ENCODE data around the gene SLC6A13. TPM values are rescaled to one million over a fixed set of nuclear protein-coding genes. Genes with fewer than 3 reads are reported as not detected.
"Not testable (repeated sequence)": the region's sequence is repeated elsewhere in the genome, so short reads cannot be mapped to it uniquely, and the experiment has no call there.

SLC6A13 gene
- total RNA-seq, 1 donor from 2014 or later: 2.6 TPM

GRCh38 chr12:220946-221550 is 41.6 kb downstream of the SLC6A13 start:
- H3K27me3 ChIP-seq (ENCODE audit: control insufficient read depth in 3 of 3, insufficient read depth in 3 of 3, low read length in 3 of 3): peaks cover 3 to 9% (median 3%) of the 10 kb centered on the region in 3 donors
- H3K27ac ChIP-seq (ENCODE audit: low read depth, low read length): no peak overlapping the region
- no peaks in the 10 kb centered on the region for H3K9me3 ChIP-seq (ENCODE audit: control insufficient read depth in 3 of 3, low read length in 3 of 3)
- no peak overlapping the region for H3K4me3 ChIP-seq (ENCODE audit: low read length in 3 of 3)
- peaks cover 0 to 2% (median 0%) of the 10 kb centered on the region in 3 donors for H3K4me1 ChIP-seq (ENCODE audit: control insufficient read depth in 3 of 3, insufficient read depth in 3 of 3, low read length in 3 of 3)
- no peaks in the 10 kb centered on the region for H3K36me3 ChIP-seq (ENCODE audit: control insufficient read depth in 3 of 3, insufficient read depth in 3 of 3, low read length in 3 of 3)
- H3K9ac ChIP-seq (ENCODE audit: low read depth in 1 of 3, low read length in 3 of 3): no peak overlapping the region

DNA sequence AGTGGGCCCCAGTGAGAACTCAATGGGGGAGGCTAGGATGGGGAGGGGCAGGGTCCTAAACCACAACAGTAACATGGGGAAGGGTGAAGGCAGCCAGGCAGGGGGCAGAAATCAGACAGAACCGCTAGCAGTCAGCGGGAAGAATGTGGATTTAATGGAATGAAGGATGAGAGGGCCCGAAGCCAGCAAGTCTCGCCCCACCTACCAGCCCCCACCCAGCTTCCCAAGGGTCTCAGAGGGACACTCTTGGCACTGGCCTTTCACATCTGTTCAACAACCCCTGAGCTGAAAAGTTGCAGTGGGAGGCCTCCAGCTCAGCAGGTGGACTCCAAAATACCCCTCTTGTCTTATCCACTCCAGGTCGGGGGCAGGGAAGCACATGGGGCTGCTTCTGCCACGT is 42.1 kb downstream of the SLC6A13 start:
- peaks cover 0 to 2% (median 0%) of the 10 kb centered on the region in 3 donors for H3K4me1 ChIP-seq (ENCODE audit: control insufficient read depth in 3 of 3, insufficient read depth in 3 of 3, low read length in 3 of 3)
- no peaks in the 10 kb centered on the region for H3K36me3 ChIP-seq (ENCODE audit: control insufficient read depth in 3 of 3, insufficient read depth in 3 of 3, low read length in 3 of 3)
- H3K9ac ChIP-seq (ENCODE audit: low read depth in 1 of 3, low read length in 3 of 3): no peak overlapping the region
- no peak overlapping the region for H3K27ac ChIP-seq (ENCODE audit: low read depth, low read length)
- H3K9me3 ChIP-seq (ENCODE audit: control insufficient read depth in 3 of 3, low read length in 3 of 3): no peaks in the 10 kb centered on the region
- H3K4me3 ChIP-seq (ENCODE audit: low read length in 3 of 3): no peak overlapping the region
- H3K27me3 ChIP-seq (ENCODE audit: control insufficient read depth in 3 of 3, insufficient read depth in 3 of 3, low read length in 3 of 3): peaks cover 3 to 9% (median 3%) of the 10 kb centered on the region in 3 donors

DNA sequence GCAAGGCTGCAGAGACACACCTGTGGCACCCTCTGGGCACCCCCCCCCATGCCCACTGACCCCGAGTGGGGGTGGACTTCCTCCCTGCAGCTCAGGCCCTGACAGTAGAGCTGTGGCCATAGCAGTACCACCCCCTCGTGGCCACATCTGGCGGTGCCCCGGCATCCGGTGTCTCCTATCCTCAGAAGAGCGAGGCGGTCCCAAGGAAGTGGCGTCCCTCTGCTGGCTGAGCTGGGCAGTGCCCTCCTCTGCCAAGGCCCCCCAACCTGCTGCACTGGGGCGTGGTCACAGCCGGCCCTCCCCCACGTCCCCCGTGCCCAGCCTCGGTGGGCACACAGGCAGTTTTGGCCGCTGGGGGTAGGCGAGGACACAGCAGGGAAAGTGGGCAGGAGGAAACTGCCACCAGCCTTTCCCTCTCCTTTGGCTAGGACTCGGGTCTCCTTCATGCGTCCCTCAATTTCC is 42.7 kb downstream of the SLC6A13 start:
- H3K9me3 ChIP-seq (ENCODE audit: control insufficient read depth in 3 of 3, low read length in 3 of 3): no peaks in the 10 kb centered on the region
- no peak overlapping the region for H3K9ac ChIP-seq (ENCODE audit: low read depth in 1 of 3, low read length in 3 of 3)
- H3K4me3 ChIP-seq (ENCODE audit: low read length in 3 of 3): no peak overlapping the region
- no peak overlapping the region for H3K27ac ChIP-seq (ENCODE audit: low read depth, low read length)
- peaks cover 0 to 2% (median 0%) of the 10 kb centered on the region in 3 donors for H3K4me1 ChIP-seq (ENCODE audit: control insufficient read depth in 3 of 3, insufficient read depth in 3 of 3, low read length in 3 of 3)
- H3K36me3 ChIP-seq (ENCODE audit: control insufficient read depth in 3 of 3, insufficient read depth in 3 of 3, low read length in 3 of 3): no peaks in the 10 kb centered on the region
- H3K27me3 ChIP-seq (ENCODE audit: control insufficient read depth in 3 of 3, insufficient read depth in 3 of 3, low read length in 3 of 3): peaks cover 3 to 9% (median 3%) of the 10 kb centered on the region in 3 donors

DNA sequence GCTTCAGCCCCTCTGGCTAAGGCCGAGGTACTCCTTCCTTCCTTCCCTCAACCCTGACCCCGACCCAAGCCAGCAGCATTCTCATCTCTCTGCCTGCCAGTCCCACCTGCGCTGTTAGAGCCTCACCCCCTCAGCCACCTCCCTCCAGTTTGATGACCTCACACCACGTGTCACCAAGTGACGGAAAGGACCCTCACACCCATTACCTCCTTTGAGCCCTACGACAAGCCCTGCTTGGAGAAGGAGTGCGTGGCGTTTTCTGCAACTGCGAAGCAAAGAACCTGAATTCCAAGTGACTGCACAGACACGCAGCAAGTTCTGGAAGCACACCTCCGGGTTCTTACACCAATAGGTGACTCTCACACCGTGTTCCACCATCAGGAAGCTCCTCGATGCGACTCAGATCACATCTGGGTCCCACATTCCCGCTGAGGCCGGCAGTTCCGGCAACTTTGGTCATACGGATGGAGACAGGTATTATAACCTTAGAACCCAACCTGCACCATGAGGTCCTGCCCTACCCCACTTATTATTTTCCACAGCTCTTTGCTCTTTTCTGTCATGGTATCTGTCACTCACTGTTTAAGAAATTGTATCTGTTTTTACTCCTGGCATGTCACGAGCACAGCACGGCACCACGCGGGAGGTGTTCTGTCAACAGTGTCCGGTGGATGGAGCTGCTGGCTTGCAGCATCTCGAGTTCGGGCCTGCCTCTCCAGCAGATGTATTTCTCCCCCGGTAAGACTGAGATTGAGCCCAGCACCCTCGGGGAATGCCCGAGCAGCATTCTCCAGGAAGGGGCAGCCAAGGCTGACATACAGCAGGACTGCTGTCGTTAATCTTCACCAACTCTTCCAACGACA is 43.7 kb downstream of the SLC6A13 start:
- no peaks in the 10 kb centered on the region for H3K36me3 ChIP-seq (ENCODE audit: control insufficient read depth in 3 of 3, insufficient read depth in 3 of 3, low read length in 3 of 3)
- H3K4me3 ChIP-seq (ENCODE audit: low read length in 3 of 3): no peak overlapping the region
- peaks cover 0 to 2% (median 2%) of the 10 kb centered on the region in 3 donors for H3K4me1 ChIP-seq (ENCODE audit: control insufficient read depth in 3 of 3, insufficient read depth in 3 of 3, low read length in 3 of 3)
- H3K9ac ChIP-seq (ENCODE audit: low read depth in 1 of 3, low read length in 3 of 3): no peak overlapping the region
- H3K27ac ChIP-seq (ENCODE audit: low read depth, low read length): no peak overlapping the region
- no peaks in the 10 kb centered on the region for H3K9me3 ChIP-seq (ENCODE audit: control insufficient read depth in 3 of 3, low read length in 3 of 3)
- H3K27me3 ChIP-seq (ENCODE audit: control insufficient read depth in 3 of 3, insufficient read depth in 3 of 3, low read length in 3 of 3): peaks cover 6 to 13% (median 10%) of the 10 kb centered on the region in 3 donors

- no peak overlapping the region for H3K9ac ChIP-seq (ENCODE audit: low read depth in 1 of 3, low read length in 3 of 3)
- H3K27ac ChIP-seq (ENCODE audit: low read depth, low read length): no peak overlapping the region
- H3K4me1 ChIP-seq (ENCODE audit: control insufficient read depth in 3 of 3, insufficient read depth in 3 of 3, low read length in 3 of 3): peaks cover 4 to 9% (median 4%) of the 10 kb centered on the region in 3 donors
- H3K36me3 ChIP-seq (ENCODE audit: control insufficient read depth in 3 of 3, insufficient read depth in 3 of 3, low read length in 3 of 3): no peaks in the 10 kb centered on the region
- no peaks in the 10 kb centered on the region for H3K9me3 ChIP-seq (ENCODE audit: control insufficient read depth in 3 of 3, low read length in 3 of 3)
- peaks cover 10 to 20% (median 17%) of the 10 kb centered on the region in 3 donors for H3K27me3 ChIP-seq (ENCODE audit: control insufficient read depth in 3 of 3, insufficient read depth in 3 of 3, low read length in 3 of 3)
- no peak overlapping the region for H3K4me3 ChIP-seq (ENCODE audit: low read length in 3 of 3)
Observed at GRCh38 chr12:218221-218620, 44.4 kb downstream of the SLC6A13 start.

DNA sequence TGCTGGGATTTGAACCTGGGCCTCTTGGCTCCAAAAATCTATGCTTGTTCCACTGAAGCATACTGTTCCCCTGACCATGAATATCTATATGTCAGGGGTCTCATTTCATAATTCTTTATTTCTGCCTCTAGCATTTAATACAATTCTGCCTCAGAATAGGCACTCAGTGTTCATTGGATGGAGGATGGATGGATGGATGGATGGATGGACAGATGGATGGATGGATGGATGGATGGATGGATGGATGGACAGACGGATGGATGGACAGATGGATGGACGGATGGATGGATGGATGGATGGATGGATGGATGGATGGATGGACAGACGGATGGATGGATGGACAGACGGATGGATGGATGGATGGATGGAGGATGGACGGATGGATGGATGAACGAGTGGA is 45.6 kb downstream of the SLC6A13 start:
- peaks cover 20 to 26% (median 21%) of the 10 kb centered on the region in 3 donors for H3K27me3 ChIP-seq (ENCODE audit: control insufficient read depth in 3 of 3, insufficient read depth in 3 of 3, low read length in 3 of 3)

GRCh38 chr12:215116-215515 is 47.5 kb downstream of the SLC6A13 start:
- peaks cover 6 to 12% (median 7%) of the 10 kb centered on the region in 3 donors for H3K4me1 ChIP-seq (ENCODE audit: control insufficient read depth in 3 of 3, insufficient read depth in 3 of 3, low read length in 3 of 3)
- H3K36me3 ChIP-seq (ENCODE audit: control insufficient read depth in 3 of 3, insufficient read depth in 3 of 3, low read length in 3 of 3): no peaks in the 10 kb centered on the region
- H3K27ac ChIP-seq (ENCODE audit: low read depth, low read length): no peak overlapping the region
- H3K9me3 ChIP-seq (ENCODE audit: control insufficient read depth in 3 of 3, low read length in 3 of 3): no peaks in the 10 kb centered on the region
- H3K4me3 ChIP-seq (ENCODE audit: low read length in 3 of 3): no peak overlapping the region
- no peak overlapping the region for H3K9ac ChIP-seq (ENCODE audit: low read depth in 1 of 3, low read length in 3 of 3)
- peaks cover 20 to 27% (median 21%) of the 10 kb centered on the region in 3 donors for H3K27me3 ChIP-seq (ENCODE audit: control insufficient read depth in 3 of 3, insufficient read depth in 3 of 3, low read length in 3 of 3)

More for the DNA sequence above, 45.6 kb downstream of the SLC6A13 start:
- H3K9me3 ChIP-seq (ENCODE audit: control insufficient read depth in 3 of 3, low read length in 3 of 3); H3K36me3 ChIP-seq (ENCODE audit: control insufficient read depth in 3 of 3, insufficient read depth in 3 of 3, low read length in 3 of 3); H3K9ac ChIP-seq (ENCODE audit: low read depth in 1 of 3, low read length in 3 of 3); H3K27ac ChIP-seq (ENCODE audit: low read depth, low read length); H3K4me3 ChIP-seq (ENCODE audit: low read length in 3 of 3): not testable (repeated sequence)
- peaks cover 7 to 12% (median 8%) of the 10 kb centered on the region in 3 donors for H3K4me1 ChIP-seq (ENCODE audit: control insufficient read depth in 3 of 3, insufficient read depth in 3 of 3, low read length in 3 of 3)

GRCh38 chr12:214003-214741 is 48.5 kb downstream of the SLC6A13 start, which contains the start of gene SLC6A12:
Gene SLC6A12, minus strand, starts transcription at chr12:214157. Its CDS starts 4,171 bp downstream, at chr12:209986.
- Histone ChIP-seq H3K4me1 (ENCODE audit: control insufficient read depth in 3 of 3, insufficient read depth in 3 of 3, low read length in 3 of 3) (peaks cover 6 to 12% (median 7%) of the 10 kb centered on the region in 3 donors), H3K27me3 (ENCODE audit: control insufficient read depth in 3 of 3, insufficient read depth in 3 of 3, low read length in 3 of 3) (peaks cover 21 to 23% (median 22%) of the 10 kb centered on the region in 3 donors), H3K9me3 (ENCODE audit: control insufficient read depth in 3 of 3, low read length in 3 of 3) (no peaks in the 10 kb centered on the region), H3K36me3 (ENCODE audit: control insufficient read depth in 3 of 3, insufficient read depth in 3 of 3, low read length in 3 of 3) (no peaks in the 10 kb centered on the region), H3K27ac (ENCODE audit: low read depth, low read length) (no peak within 1 kb of the TSS), H3K9ac (ENCODE audit: low read depth in 1 of 3, low read length in 3 of 3) (peak within 1 kb of the TSS in 1 of 3 donors; percentile 25), H3K4me3 (ENCODE audit: low read length in 3 of 3) (peak within 1 kb of the TSS in 2 of 3 donors; percentile 31 to 38)

DNA sequence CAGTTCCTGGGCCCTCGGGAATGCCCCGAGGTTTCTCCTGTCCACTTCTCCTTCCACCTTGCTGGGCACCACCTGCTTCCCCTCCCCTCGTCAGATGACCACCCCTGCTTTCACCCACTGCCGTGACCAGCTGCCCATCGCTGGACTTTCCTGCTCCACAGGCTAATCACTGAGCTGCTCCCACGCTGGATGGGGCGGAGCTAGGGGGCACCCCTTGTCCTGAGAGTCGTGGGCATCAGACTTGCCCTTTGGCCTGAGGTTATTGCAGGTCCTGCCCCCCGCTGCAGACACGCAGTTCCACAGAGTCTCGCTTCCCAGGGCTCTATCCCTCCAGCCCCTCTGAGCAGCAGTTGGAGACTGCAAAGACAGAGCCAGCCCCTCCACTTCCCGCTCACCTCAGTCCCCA is 49.1 kb downstream of the SLC6A13 start:
- H3K9ac ChIP-seq (ENCODE audit: low read depth in 1 of 3, low read length in 3 of 3): no peak overlapping the region
- peaks cover 21 to 23% (median 22%) of the 10 kb centered on the region in 3 donors for H3K27me3 ChIP-seq (ENCODE audit: control insufficient read depth in 3 of 3, insufficient read depth in 3 of 3, low read length in 3 of 3)
- no peaks in the 10 kb centered on the region for H3K9me3 ChIP-seq (ENCODE audit: control insufficient read depth in 3 of 3, low read length in 3 of 3)
- H3K4me3 ChIP-seq (ENCODE audit: low read length in 3 of 3): peak overlapping the region in 2 of 3 donors; percentile 31 to 38
- no peak overlapping the region for H3K27ac ChIP-seq (ENCODE audit: low read depth, low read length)
- peaks cover 6 to 12% (median 7%) of the 10 kb centered on the region in 3 donors for H3K4me1 ChIP-seq (ENCODE audit: control insufficient read depth in 3 of 3, insufficient read depth in 3 of 3, low read length in 3 of 3)
- H3K36me3 ChIP-seq (ENCODE audit: control insufficient read depth in 3 of 3, insufficient read depth in 3 of 3, low read length in 3 of 3): no peaks in the 10 kb centered on the region

Measured in skeletal muscle tissue (tissue), 4 donors.